Measurements from ENCODE around the gene CLEC4C. TPM values are rescaled to one million over a fixed set of nuclear protein-coding genes. Genes with fewer than 3 reads are reported as not detected.
A peak's percentile ranks its signal among the peaks of the same experiment; 100 is the strongest.

Gene CLEC4C
- total and polyA plus RNA-seq, 2 donors (not counting 1 experiment from before 2014, with no cell fraction given), result 0.39 to 1.4 TPM

- no peaks in the 10 kb centered on the region for H4K20me1 ChIP-seq (ENCODE audit: control insufficient read depth, insufficient read depth, low read length, poor library complexity, severe bottlenecking)
- ATAC-seq (ENCODE audit: low read depth) (no peak), DNase-seq (peak; percentile 9)
- no peak overlapping the region for H3K4me3 Mint-ChIP-seq
- H3K36me3 ChIP-seq (replicated peaks in 1 of 2; ENCODE audit: control extremely low read depth in 1 of 2, control insufficient read depth in 1 of 2, extremely low read depth in 1 of 2, insufficient read depth in 2 of 2, low read length in 1 of 2), result no peaks in the 10 kb centered on the region
- ChIA-PET POLR2A (no interaction called here), CTCF (no interaction called here)
- peaks cover 0 to 3% (median 0%) of the 10 kb centered on the region in 3 donors for H3K9me3 ChIP-seq (ENCODE audit: control extremely low read depth in 1 of 3, control insufficient read depth in 2 of 3, insufficient read depth in 1 of 3, low read length in 2 of 3)
- no peak overlapping the region for H3K4me2 ChIP-seq (replicated peaks; ENCODE audit: low read depth, low read length, poor library complexity, severe bottlenecking)
- no peaks in the 10 kb centered on the region for H3K79me2 ChIP-seq (ENCODE audit: control insufficient read depth, insufficient read depth, low read length)
- H3K27me3 ChIP-seq (replicated peaks in 1 of 4; ENCODE audit: control extremely low read depth in 1 of 4, control insufficient read depth in 3 of 4, insufficient read depth in 4 of 4, low read length in 3 of 4), result no peaks in the 10 kb centered on the region
- WGBS (ENCODE audit: insufficient coverage), result 53% methylated on average over 6 of the region's 8 CpGs
- peaks cover 4 to 41% of the 10 kb centered on the region in 2 donors for H3K4me1 ChIP-seq (ENCODE audit: control insufficient read depth in 2 of 2, insufficient read depth in 2 of 2, low read length in 2 of 2)
- peak overlapping the region in 1 of 2 donors; percentile 36 for H3K27ac ChIP-seq (ENCODE audit: low read length in 2 of 2)
- no peak for TF ChIP-seq EZH2 (IDR thresholded peaks at IDR 0.05; ENCODE audit: borderline replicate concordance, insufficient read depth, low read depth, low read length, poor library complexity, severe bottlenecking)
- TF ChIP-seq, protein P1, sequence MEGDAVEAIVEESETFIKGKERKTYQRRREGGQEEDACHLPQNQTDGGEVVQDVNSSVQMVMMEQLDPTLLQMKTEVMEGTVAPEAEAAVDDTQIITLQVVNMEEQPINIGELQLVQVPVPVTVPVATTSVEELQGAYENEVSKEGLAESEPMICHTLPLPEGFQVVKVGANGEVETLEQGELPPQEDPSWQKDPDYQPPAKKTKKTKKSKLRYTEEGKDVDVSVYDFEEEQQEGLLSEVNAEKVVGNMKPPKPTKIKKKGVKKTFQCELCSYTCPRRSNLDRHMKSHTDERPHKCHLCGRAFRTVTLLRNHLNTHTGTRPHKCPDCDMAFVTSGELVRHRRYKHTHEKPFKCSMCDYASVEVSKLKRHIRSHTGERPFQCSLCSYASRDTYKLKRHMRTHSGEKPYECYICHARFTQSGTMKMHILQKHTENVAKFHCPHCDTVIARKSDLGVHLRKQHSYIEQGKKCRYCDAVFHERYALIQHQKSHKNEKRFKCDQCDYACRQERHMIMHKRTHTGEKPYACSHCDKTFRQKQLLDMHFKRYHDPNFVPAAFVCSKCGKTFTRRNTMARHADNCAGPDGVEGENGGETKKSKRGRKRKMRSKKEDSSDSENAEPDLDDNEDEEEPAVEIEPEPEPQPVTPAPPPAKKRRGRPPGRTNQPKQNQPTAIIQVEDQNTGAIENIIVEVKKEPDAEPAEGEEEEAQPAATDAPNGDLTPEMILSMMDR (IDR thresholded peaks at IDR 0.05), result no peak
- H3K4me1 Mint-ChIP-seq, result peaks cover 11% of the 10 kb centered on the region
- intact Hi-C loops (cut with micrococcal nuclease), result no loop called here
- peaks cover 8% of the 10 kb centered on the region for H3K27me3 Mint-ChIP-seq
- H3K9me3 Mint-ChIP-seq (ENCODE audit: insufficient read depth), result no peaks in the 10 kb centered on the region
- no peak overlapping the region for H2AFZ ChIP-seq (ENCODE audit: insufficient read depth, low read depth, low read length, poor library complexity, severe bottlenecking)
- H3K9ac ChIP-seq (ENCODE audit: low read length), result no peak overlapping the region
- H3K27ac Mint-ChIP-seq, result no peak overlapping the region
- H3K4me3 ChIP-seq (ENCODE audit: control extremely low read depth in 1 of 5, extremely low read depth in 1 of 5, insufficient read depth in 1 of 5, low read depth in 2 of 5, low read length in 4 of 5), result no peak overlapping the region
Observed at GRCh38 chr12:7749442-7749841, 2.3 kb upstream of the CLEC4C start.

- ATAC-seq (ENCODE audit: low read depth) (no peak), DNase-seq (peak; percentile 5)
- CTCF ChIA-PET, result no interaction called here
- Histone ChIP-seq H3K79me2 (ENCODE audit: control insufficient read depth, insufficient read depth, low read length) (no peaks in the 10 kb centered on the region), H3K4me1 (ENCODE audit: control insufficient read depth in 2 of 2, insufficient read depth in 2 of 2, low read length in 2 of 2) (peaks cover 4 to 38% of the 10 kb centered on the region in 2 donors), H3K36me3 (replicated peaks in 1 of 2; ENCODE audit: control extremely low read depth in 1 of 2, control insufficient read depth in 1 of 2, extremely low read depth in 1 of 2, insufficient read depth in 2 of 2, low read length in 1 of 2) (no peaks in the 10 kb centered on the region), H3K27me3 (replicated peaks in 1 of 4; ENCODE audit: control extremely low read depth in 1 of 4, control insufficient read depth in 3 of 4, insufficient read depth in 4 of 4, low read length in 3 of 4) (no peaks in the 10 kb centered on the region), H3K9me3 (ENCODE audit: control extremely low read depth in 1 of 3, control insufficient read depth in 2 of 3, insufficient read depth in 1 of 3, low read length in 2 of 3) (peaks cover 0 to 5% (median under 1%) of the 10 kb centered on the region in 3 donors), H3K9ac (ENCODE audit: low read length) (no peak overlapping the region), H2AFZ (ENCODE audit: insufficient read depth, low read depth, low read length, poor library complexity, severe bottlenecking) (no peak overlapping the region), H4K20me1 (ENCODE audit: control insufficient read depth, insufficient read depth, low read length, poor library complexity, severe bottlenecking) (no peaks in the 10 kb centered on the region), H3K27ac (ENCODE audit: low read length in 2 of 2) (peak overlapping the region in 1 of 2 donors; percentile 36), H3K4me2 (replicated peaks; ENCODE audit: low read depth, low read length, poor library complexity, severe bottlenecking) (no peak overlapping the region), H3K4me3 (ENCODE audit: control extremely low read depth in 1 of 5, extremely low read depth in 1 of 5, insufficient read depth in 1 of 5, low read depth in 2 of 5, low read length in 4 of 5) (no peak overlapping the region)
- Mint-ChIP-seq H3K9me3 (ENCODE audit: insufficient read depth) (no peaks in the 10 kb centered on the region), H3K27ac (no peak overlapping the region), H3K4me1 (peaks cover 15% of the 10 kb centered on the region), H3K27me3 (peaks cover 8% of the 10 kb centered on the region), H3K4me3 (no peak overlapping the region)
- no peak for TF ChIP-seq EZH2 (IDR thresholded peaks at IDR 0.05; ENCODE audit: borderline replicate concordance, insufficient read depth, low read depth, low read length, poor library complexity, severe bottlenecking)
- TF ChIP-seq, protein P1 (IDR thresholded peaks at IDR 0.05), result no peak
- WGBS (ENCODE audit: insufficient coverage), result 4% methylated on average over 4 of the region's 4 CpGs
- intact Hi-C loops (cut with micrococcal nuclease), result no loop called here
- POLR2A ChIA-PET, result no interaction called here
Observed at GRCh38 chr12:7748852-7749251, 1.7 kb upstream of the CLEC4C start.

Measured in B cell (primary cell).